Ishikawa (cell line): Measurements from ENCODE around the gene KYNU.
A peak's percentile ranks its signal among the peaks of the same experiment; 100 is the strongest.

Source experiments
- CEBPB ChIP-seq: IDR thresholded peaks from 2 replicates; pipeline ENCODE4 v1.6.1; 2012
- CREB1 ChIP-seq: IDR thresholded peaks from 2 replicates; pipeline ENCODE4 v1.6.1; 2012; ENCODE audit warnings: low read depth
- EGR1 ChIP-seq: IDR thresholded peaks from 2 replicates; pipeline ENCODE4 v1.6.1; 2012
- EP300 ChIP-seq: IDR thresholded peaks from 2 replicates; pipeline ENCODE4 v1.6.1; 2012; ENCODE audit warnings: borderline replicate concordance
- FOXM1 ChIP-seq: IDR thresholded peaks from 2 replicates; pipeline ENCODE4 v1.6.1; 2012; ENCODE audit warnings: low read depth, borderline replicate concordance
- MAX ChIP-seq: IDR thresholded peaks from 2 replicates; pipeline ENCODE4 v1.6.1; 2012
- NFIC ChIP-seq: IDR thresholded peaks from 2 replicates; pipeline ENCODE4 v1.6.1; 2012
- RAD21 ChIP-seq: IDR thresholded peaks from 2 replicates; pipeline ENCODE4 v1.6.1; 2012; ENCODE audit warnings: low read depth
- REST ChIP-seq: IDR thresholded peaks from 2 replicates; pipeline ENCODE4 v1.6.1; 2012; ENCODE audit warnings: low read depth, mild to moderate bottlenecking
- TAF1 ChIP-seq: IDR thresholded peaks from 2 replicates; pipeline ENCODE4 v1.6.1; 2012; ENCODE audit warnings: low read depth, mild to moderate bottlenecking
- TCF12 ChIP-seq: IDR thresholded peaks from 2 replicates; pipeline ENCODE4 v1.6.1; 2012; ENCODE audit warnings: low read depth
- TEAD4 ChIP-seq: IDR thresholded peaks from 2 replicates; pipeline ENCODE4 v1.6.1; 2012
- USF1 ChIP-seq: IDR thresholded peaks from 2 replicates; pipeline ENCODE4 v1.6.1; 2012
- YY1 ChIP-seq: IDR thresholded peaks from 2 replicates; pipeline ENCODE4 v1.6.1; 2012; ENCODE audit warnings: low read depth
- ZBTB7A ChIP-seq: IDR thresholded peaks from 2 replicates; pipeline ENCODE4 v1.6.1; 2012; ENCODE audit warnings: low read depth

The KYNU gene

GRCh38 chr2:142989273-142990204, 112.1 kb downstream of the KYNU start:
- no peak for TF ChIP-seq FOXM1
- TF ChIP-seq RAD21 = peak; percentile 52

GRCh38 chr2:142991295-142991694, 113.8 kb downstream of the KYNU start:
- no peak for TF ChIP-seq RAD21
- no peak for TF ChIP-seq CEBPB
- TF ChIP-seq MAX = no peak
- no peak for TF ChIP-seq YY1
- TF ChIP-seq EP300 = no peak
- no peak for TF ChIP-seq CREB1
- no peak for TF ChIP-seq TCF12
- no peak for TF ChIP-seq EGR1
- no peak for TF ChIP-seq TAF1
- TF ChIP-seq FOXM1 = no peak
- TF ChIP-seq REST = no peak
- no peak for TF ChIP-seq TEAD4
- TF ChIP-seq ZBTB7A = no peak
- TF ChIP-seq NFIC = no peak
- TF ChIP-seq USF1 = no peak

- TF ChIP-seq FOXM1 (no peak), REST (no peak), MAX (no peak), CREB1 (no peak), TEAD4 (no peak), CEBPB (no peak), YY1 (no peak), RAD21 (no peak), EP300 (no peak), EGR1 (no peak), USF1 (no peak), ZBTB7A (no peak), NFIC (no peak)
Measured at GRCh38 chr2:142992840-142993239, 115.4 kb downstream of the KYNU start.

- TF ChIP-seq RAD21 = no peak
- TF ChIP-seq CREB1 = no peak
- no peak for TF ChIP-seq TEAD4
- TF ChIP-seq TCF12 = no peak
- no peak for TF ChIP-seq MAX
- TF ChIP-seq FOXM1 = no peak
- TF ChIP-seq YY1 = no peak
- no peak for TF ChIP-seq EGR1
- no peak for TF ChIP-seq EP300
- no peak for TF ChIP-seq USF1
- no peak for TF ChIP-seq ZBTB7A
- no peak for TF ChIP-seq REST
- TF ChIP-seq CEBPB = no peak
- TF ChIP-seq TAF1 = no peak
Measured at GRCh38 chr2:142993771-142994170, 116.3 kb downstream of the KYNU start.
